Body of pancreas (tissue), 4 donors: ENCODE measurements around the gene TMEM119. TPM values are rescaled to one million over a fixed set of nuclear protein-coding genes. Genes with fewer than 3 reads are reported as not detected.

Experiments
- ATAC-seq: fragments of 150-250 bp; one replicate; pipeline ENCODE4 v1.9.1; 2016
- DNase-seq, 4 donors: peaks; one replicate each; pipeline ENCODE4 v3.0.0-alpha.2; 2019
- H3K27ac ChIP-seq, 4 donors: fragments of 200-600 bp; sonication (generic); 1 replicate in 3 of 4; 2 replicates in 1 of 4; pipeline versions ENCODE4 v1.5.1 to v1.6.1; 2016 to 2019; ENCODE audit warnings: mild to moderate bottlenecking in 1 of 4, mixed read lengths in 1 of 4, moderate library complexity in 1 of 4
- H3K27me3 ChIP-seq, 2 donors: fragments of 200-600 bp; sonication (generic); one replicate each; pipeline ENCODE4 v1.6.0; 2016; ENCODE audit warnings: mild to moderate bottlenecking in 1 of 2
- H3K36me3 ChIP-seq, 2 donors: fragments of 200-600 bp; sonication (generic); replicated peaks in 1 of 2; 2 replicates each; pipeline ENCODE4 v1.5.1; 2016; ENCODE audit warnings: low read depth in 2 of 2; ENCODE audit not compliant: insufficient read depth in 1 of 2
- H3K4me1 ChIP-seq: fragments of 200-600 bp; sonication (generic); one replicate; pipeline ENCODE4 v1.6.0; 2016
- H3K4me3 ChIP-seq, 2 donors: fragments of 200-600 bp; sonication (generic); 1 replicate in 1 of 2; 2 replicates in 1 of 2; pipeline ENCODE4 v1.5.1; 2016 to 2019
- H3K9me3 ChIP-seq, 3 donors: fragments of 200-600 bp; sonication (generic); 1 replicate in 2 of 3; 2 replicates in 1 of 3; pipeline ENCODE4 v1.5.1; 2016
- POLR2A ChIP-seq, 3 donors: fragments of 450-650 bp; IDR thresholded peaks; one replicate each; pipeline ENCODE4 v1.6.1; 2016; ENCODE audit warnings: antibody characterized with exemption in 3 of 3, mild to moderate bottlenecking in 2 of 3
- WGBS, 2 donors: methylation state at CpG; one replicate each; pipeline ENCODE4 v1.1.5; 2017; 5-methylcytosine and 5-hydroxymethylcytosine counted together
- intact Hi-C: fragments of 100-400 bp; cut with DNase I; formaldehyde crosslinking; loops from one replicate; pipeline ENCODE4 v1.15.1; 2023
- total RNA-seq, 2 donors: library from RNA; depleted of rRNA; stranded (reverse); fragments of >200 nt; gene quantifications; one replicate each; pipeline ENCODE4 v1.1.0, GENCODE V29; 2016
- TF ChIP-seq, protein P1 (sequence below), 7 experiments: fragments of 450-650 bp in 4 of 7; fragments of 200-600 bp in 3 of 7; sonication (generic) in 3 of 7; IDR thresholded peaks; one replicate each; pipeline ENCODE4 v1.5.1; 2016 to 2019; ENCODE audit warnings: antibody characterized with exemption in 7 of 7

The TMEM119 gene
- total RNA-seq, 2 donors from 2014 or later, result 5.9 to 6.5 TPM

DNA sequence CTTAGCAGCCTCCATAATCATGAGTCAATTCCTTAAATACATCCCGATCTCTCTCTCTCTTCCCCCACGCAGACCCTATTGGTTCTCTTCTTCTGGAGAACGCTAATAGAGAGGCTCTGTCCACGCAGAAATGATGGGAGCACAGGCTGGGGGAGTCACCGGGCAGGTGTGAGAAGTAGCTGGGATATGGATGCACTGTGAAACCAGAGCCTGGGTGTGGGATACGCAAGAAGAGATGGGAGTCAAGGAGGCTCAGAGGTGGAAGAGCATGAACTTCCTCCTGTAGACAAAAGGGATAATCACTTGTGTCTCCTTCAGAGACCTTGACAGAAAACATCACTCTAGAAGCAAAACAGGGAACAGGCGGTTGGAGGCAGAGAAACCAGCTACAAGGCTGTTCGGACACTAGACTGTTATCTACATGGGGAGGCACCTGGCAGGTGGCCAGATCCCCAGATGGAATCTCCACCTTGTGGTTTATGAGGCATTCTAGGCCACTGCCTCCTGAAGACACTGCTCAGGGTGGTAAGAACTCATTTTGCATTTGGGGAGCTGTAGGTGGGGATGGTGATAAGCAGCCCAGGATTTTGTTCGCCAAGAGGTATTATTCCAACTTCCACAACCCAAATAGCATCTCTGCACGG lies 43.0 kb upstream of the TMEM119 start:
- TF ChIP-seq POLR2A (IDR thresholded peaks at IDR 0.05), result no peak
- TF ChIP-seq, protein P1, sequence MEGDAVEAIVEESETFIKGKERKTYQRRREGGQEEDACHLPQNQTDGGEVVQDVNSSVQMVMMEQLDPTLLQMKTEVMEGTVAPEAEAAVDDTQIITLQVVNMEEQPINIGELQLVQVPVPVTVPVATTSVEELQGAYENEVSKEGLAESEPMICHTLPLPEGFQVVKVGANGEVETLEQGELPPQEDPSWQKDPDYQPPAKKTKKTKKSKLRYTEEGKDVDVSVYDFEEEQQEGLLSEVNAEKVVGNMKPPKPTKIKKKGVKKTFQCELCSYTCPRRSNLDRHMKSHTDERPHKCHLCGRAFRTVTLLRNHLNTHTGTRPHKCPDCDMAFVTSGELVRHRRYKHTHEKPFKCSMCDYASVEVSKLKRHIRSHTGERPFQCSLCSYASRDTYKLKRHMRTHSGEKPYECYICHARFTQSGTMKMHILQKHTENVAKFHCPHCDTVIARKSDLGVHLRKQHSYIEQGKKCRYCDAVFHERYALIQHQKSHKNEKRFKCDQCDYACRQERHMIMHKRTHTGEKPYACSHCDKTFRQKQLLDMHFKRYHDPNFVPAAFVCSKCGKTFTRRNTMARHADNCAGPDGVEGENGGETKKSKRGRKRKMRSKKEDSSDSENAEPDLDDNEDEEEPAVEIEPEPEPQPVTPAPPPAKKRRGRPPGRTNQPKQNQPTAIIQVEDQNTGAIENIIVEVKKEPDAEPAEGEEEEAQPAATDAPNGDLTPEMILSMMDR (IDR thresholded peaks at IDR 0.05), result no peak
- Histone ChIP-seq H3K9me3 (no peaks in the 10 kb centered on the region), H3K27me3 (no peaks in the 10 kb centered on the region), H3K4me1 (peaks cover 11% of the 10 kb centered on the region), H3K27ac (no peak overlapping the region), H3K4me3 (no peak overlapping the region), H3K36me3 (no peaks in the 10 kb centered on the region)
- intact Hi-C loops, result no loop called here
- no peak for ATAC-seq
- DNase-seq, result peak in 3 of 4 donors; percentile 22 to 46 (median 32)
- WGBS, 2 donors, result 71 to 79% methylated on average over 10 of the region's 10 CpGs

DNA sequence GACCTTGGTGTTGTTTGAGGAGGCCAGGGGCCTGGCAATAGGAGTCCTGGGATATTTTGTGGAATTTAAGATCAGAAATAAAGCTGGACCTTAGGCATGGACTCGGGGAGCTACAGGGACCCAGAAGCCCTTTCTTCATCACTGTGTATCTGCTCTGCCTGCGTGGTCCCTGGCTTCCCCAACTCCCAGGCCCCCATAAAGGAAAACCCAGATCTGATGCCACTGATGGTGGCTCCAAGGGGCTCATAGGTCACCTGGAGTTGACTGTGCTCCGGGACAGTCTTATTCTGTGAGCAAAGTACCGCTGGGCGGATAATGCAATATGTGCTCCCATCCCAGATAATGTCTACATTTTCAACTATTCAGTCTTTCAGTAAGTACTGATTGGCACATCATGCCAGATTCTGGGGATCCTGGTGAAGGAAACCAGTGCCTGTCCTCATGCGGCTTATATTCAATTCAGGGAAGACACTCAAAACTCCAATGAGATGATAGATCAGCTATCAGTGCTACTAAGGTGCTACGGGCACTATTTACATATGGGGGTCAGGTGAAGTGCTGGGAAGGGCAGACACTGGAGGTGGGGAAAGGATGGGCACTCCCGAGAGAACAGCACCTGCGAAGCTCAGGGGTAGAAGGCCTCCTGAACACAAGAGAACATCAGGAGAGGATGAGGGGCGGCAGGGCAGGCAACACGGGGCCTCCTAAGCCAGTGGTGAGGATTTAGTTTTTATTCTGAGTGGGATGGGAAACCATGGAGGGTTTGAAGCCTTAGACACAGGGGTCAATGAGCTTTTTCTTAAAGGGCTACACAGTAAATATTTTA lies 41.3 kb upstream of the TMEM119 start:
- intact Hi-C loops, result no loop called here
- no peak for ATAC-seq
- WGBS, 2 donors, result 73 to 78% methylated on average over 11 of the region's 11 CpGs
- H3K4me3 ChIP-seq, result no peak overlapping the region
- H3K9me3 ChIP-seq, result no peaks in the 10 kb centered on the region
- H3K27ac ChIP-seq, result no peak overlapping the region
- DNase-seq, result no peak
- peaks cover 5% of the 10 kb centered on the region for H3K4me1 ChIP-seq
- no peak for TF ChIP-seq POLR2A (IDR thresholded peaks at IDR 0.05)
- TF ChIP-seq, protein P1 (IDR thresholded peaks at IDR 0.05), result no peak
- no peaks in the 10 kb centered on the region for H3K36me3 ChIP-seq
- H3K27me3 ChIP-seq, result no peaks in the 10 kb centered on the region

DNA sequence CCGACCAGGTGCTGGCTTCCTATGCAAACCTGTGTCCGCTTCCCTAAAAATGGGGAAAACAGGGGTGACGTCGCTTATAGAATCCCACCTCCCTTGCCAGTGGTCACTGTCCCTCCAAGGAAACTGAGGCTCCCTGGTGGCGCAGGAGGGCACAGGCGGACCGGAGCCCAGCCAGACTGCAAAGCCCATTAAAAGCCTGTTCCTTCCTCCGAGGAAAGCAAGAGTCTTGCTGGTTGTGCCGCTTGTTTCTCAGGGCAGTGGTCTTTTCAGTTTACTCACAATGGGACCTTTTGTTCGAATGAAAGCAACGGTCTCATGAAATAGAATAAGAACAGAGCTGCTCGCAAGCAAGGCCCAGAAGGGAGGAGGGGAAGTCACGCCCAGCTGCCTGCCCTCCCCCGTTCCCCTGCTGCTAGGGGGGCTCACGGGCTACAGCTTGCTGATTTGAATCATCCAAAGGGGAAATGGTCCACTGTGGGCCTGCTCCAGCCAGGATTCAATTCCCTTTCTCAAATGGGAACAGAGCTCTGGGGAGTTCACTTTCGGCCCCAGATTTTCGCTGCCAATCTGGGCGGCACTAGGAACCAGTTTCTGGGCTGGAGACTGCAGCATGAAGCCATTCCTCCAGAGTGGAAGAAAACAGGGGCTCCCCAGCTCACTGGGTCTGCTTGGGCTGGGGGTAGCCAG lies 40.4 kb upstream of the TMEM119 start:
- no peak for ATAC-seq
- TF ChIP-seq, protein P1 (IDR thresholded peaks at IDR 0.05), result no peak
- no peak for TF ChIP-seq POLR2A (IDR thresholded peaks at IDR 0.05)
- 22 to 24% methylated on average over 13 to 18 of the region's 18 CpGs for WGBS, 2 donors
- Histone ChIP-seq H3K27ac (no peak overlapping the region), H3K4me3 (no peak overlapping the region), H3K36me3 (no peaks in the 10 kb centered on the region), H3K27me3 (no peaks in the 10 kb centered on the region), H3K4me1 (no peaks in the 10 kb centered on the region), H3K9me3 (no peaks in the 10 kb centered on the region)
- intact Hi-C loops, result no loop called here
- peak in 1 of 4 donors; percentile 41 for DNase-seq

DNA sequence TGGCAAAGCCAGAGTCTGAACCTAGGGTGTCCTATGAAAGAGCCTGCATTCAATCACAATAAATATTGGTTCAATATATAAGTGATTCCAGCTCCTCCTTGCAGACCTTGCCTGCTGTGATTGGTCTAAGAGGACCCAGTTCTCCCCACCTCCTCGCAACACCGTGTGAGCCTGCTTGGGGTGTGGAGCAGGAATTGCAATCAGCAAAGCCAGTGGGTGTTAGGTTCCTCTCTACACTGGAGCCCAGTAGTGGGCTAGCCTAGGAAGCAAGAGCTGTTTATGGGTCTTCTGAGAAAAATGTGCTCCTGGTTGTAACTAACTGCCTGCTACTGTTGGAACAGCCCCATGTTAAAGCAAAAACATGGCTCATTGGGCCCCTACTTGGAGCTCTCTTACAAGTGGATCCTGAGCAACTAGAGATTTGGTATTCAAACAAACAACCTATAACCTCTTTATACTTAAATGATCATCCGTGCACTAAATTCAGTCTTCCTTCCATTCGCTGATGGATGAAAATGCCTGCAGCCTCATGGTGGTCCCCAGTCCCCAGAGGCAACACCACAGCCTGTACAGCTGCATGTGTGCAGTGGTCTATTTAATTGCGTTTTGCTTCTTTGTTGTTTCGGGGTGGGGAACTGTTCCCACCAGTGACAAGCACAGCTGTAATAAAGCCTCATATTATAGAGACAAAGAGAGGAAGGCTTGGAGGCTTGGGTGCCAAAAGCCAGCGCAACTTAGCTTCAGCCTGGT lies 39.5 kb upstream of the TMEM119 start:
- TF ChIP-seq, protein P1 (IDR thresholded peaks at IDR 0.05), result no peak
- TF ChIP-seq POLR2A (IDR thresholded peaks at IDR 0.05), result no peak
- DNase-seq, result no peak
- H3K9me3 ChIP-seq, result no peaks in the 10 kb centered on the region
- WGBS, 2 donors, result 57 to 61% methylated on average over 7 of the region's 7 CpGs
- no peaks in the 10 kb centered on the region for H3K27me3 ChIP-seq
- no peak overlapping the region for H3K4me3 ChIP-seq
- no peaks in the 10 kb centered on the region for H3K36me3 ChIP-seq
- intact Hi-C loops, result no loop called here
- H3K4me1 ChIP-seq, result no peaks in the 10 kb centered on the region
- no peak for ATAC-seq
- H3K27ac ChIP-seq, result no peak overlapping the region
